H1 (cell line): ENCODE results near the gene SOX6. TPM values are rescaled to one million over a fixed set of nuclear protein-coding genes. Genes with fewer than 3 reads are reported as not detected.
A peak's percentile ranks its signal among the peaks of the same experiment; 100 is the strongest.

Source experiments
- CTCF ChIA-PET: fragments of 300-600 bp; sonication (Branson Sonifier 250); formaldehyde crosslinking; loops from one replicate; lab custom pipeline; 2021; ENCODE audit not compliant: partially characterized antibody; lab: Charles Lee
- POLR2A ChIA-PET: fragments of 300-600 bp; sonication (Branson Sonifier 250); formaldehyde crosslinking; loops from one replicate; lab custom pipeline; 2021; ENCODE audit warnings: inconsistent platforms; ENCODE audit not compliant: partially characterized antibody; lab: Charles Lee
- DNase-seq, 2 experiments: peaks; one replicate each; pipeline versions ENCODE4 v3.0.0 to v3.0.0-alpha.2; 2010 to 2022; ENCODE audit warnings: low spot score in 2 of 2, low read depth in 1 of 2, mixed read lengths in 1 of 2
- FAIRE-seq: peaks from 2 replicates; lab custom pipeline; 2011; peaks lifted over from hg19 to GRCh38; lab: Jason Lieb, UNC
- H2AFZ ChIP-seq: 2 replicates; pipeline ENCODE4 v1.8.1; 2012; ENCODE audit warnings: low read length, inconsistent platforms
- H2AK5ac ChIP-seq: 2 replicates; pipeline ENCODE4 v1.6.1; 2013; ENCODE audit warnings: low read depth, low read length
- H2BK120ac ChIP-seq: replicated peaks from 2 replicates; pipeline ENCODE3; 2013; ENCODE audit warnings: low read depth, low read length, inconsistent platforms
- H2BK12ac ChIP-seq: 2 replicates; pipeline ENCODE4 v1.6.1; 2013; ENCODE audit warnings: low read depth, low read length
- H2BK15ac ChIP-seq: 2 replicates; pipeline ENCODE4 v1.6.1; 2013; ENCODE audit warnings: low read length
- H2BK20ac ChIP-seq: 2 replicates; pipeline ENCODE4 v1.6.1; 2013; ENCODE audit warnings: low read length
- H2BK5ac ChIP-seq: 2 replicates; pipeline ENCODE4 v1.6.1; 2013; ENCODE audit warnings: low read depth, low read length
- H3K14ac ChIP-seq: 2 replicates; pipeline ENCODE4 v1.6.1; 2013; ENCODE audit warnings: inconsistent platforms; ENCODE audit not compliant: insufficient read length
- H3K18ac ChIP-seq: 2 replicates; pipeline ENCODE4 v1.6.1; 2013; ENCODE audit warnings: low read length; ENCODE audit errors: extremely low read depth
- H3K23ac ChIP-seq: 2 replicates; pipeline ENCODE4 v1.6.1; 2013; ENCODE audit warnings: inconsistent platforms; ENCODE audit not compliant: insufficient read length
- H3K23me2 ChIP-seq: 2 replicates; pipeline ENCODE4 v1.6.1; 2013; ENCODE audit warnings: low read depth, low read length
- H3K27ac ChIP-seq: 2 replicates; pipeline ENCODE4 v1.6.1; 2011; ENCODE audit warnings: low read depth, low read length, inconsistent platforms
- H3K27me3 ChIP-seq, 4 experiments: replicated peaks in 1 of 4; 1 replicate in 1 of 4; 2 replicates in 3 of 4; pipeline versions ENCODE4 v1.6.1 to v1.8.1; 2011 to 2013; ENCODE audit warnings: low read length in 3 of 4, mild to moderate bottlenecking in 3 of 4, inconsistent platforms in 2 of 4, mixed read lengths in 2 of 4, moderate library complexity in 1 of 4; ENCODE audit not compliant: control insufficient read depth in 3 of 4, insufficient read depth in 3 of 4; ENCODE audit errors: extremely low read depth in 1 of 4
- H3K36me3 ChIP-seq, 4 experiments: 2 replicates each; pipeline versions ENCODE4 v1.6.1 to v1.8.1; 2011 to 2013; ENCODE audit warnings: mild to moderate bottlenecking in 4 of 4, low read length in 3 of 4, moderate library complexity in 2 of 4, control low read depth in 1 of 4, inconsistent platforms in 1 of 4; ENCODE audit not compliant: insufficient read depth in 4 of 4, control insufficient read depth in 2 of 4
- H3K4ac ChIP-seq: replicated peaks from 2 replicates; pipeline ENCODE3; 2013; ENCODE audit warnings: low read length, low read depth, mixed read lengths, inconsistent platforms; ENCODE audit not compliant: insufficient read length
- H3K4me1 ChIP-seq, 4 experiments: replicated peaks in 1 of 4; 1 replicate in 1 of 4; 2 replicates in 3 of 4; pipeline versions ENCODE4 v1.6.1 to v1.8.1; 2011 to 2013; ENCODE audit warnings: low read length in 3 of 4, inconsistent platforms in 2 of 4, mixed read lengths in 1 of 4; ENCODE audit not compliant: insufficient read depth in 4 of 4, control insufficient read depth in 3 of 4
- H3K4me2 ChIP-seq, 2 experiments: 2 replicates each; pipeline versions ENCODE4 v1.6.1 to v1.8.1; 2011 to 2013; ENCODE audit warnings: low read depth in 2 of 2, low read length in 2 of 2, control low read depth in 1 of 2, inconsistent platforms in 1 of 2, mild to moderate bottlenecking in 1 of 2; ENCODE audit not compliant: insufficient read depth in 1 of 2
- H3K4me3 ChIP-seq, 4 experiments: fragments of 200-600, 300-600 bp in 1 of 4; sonication (generic), shearing (Covaris generic), sonication (Bioruptor Twin) in 1 of 4; 2 replicates each; pipeline versions ENCODE4 v1.5.1 to v1.8.1; 2011 to 2016; ENCODE audit warnings: low read length in 4 of 4, low read depth in 3 of 4, control low read depth in 2 of 4, inconsistent platforms in 2 of 4, mild to moderate bottlenecking in 2 of 4, mixed read lengths in 1 of 4, moderate library complexity in 1 of 4; ENCODE audit not compliant: insufficient read depth in 2 of 4; ENCODE audit errors: extremely low read depth in 1 of 4
- H3K56ac ChIP-seq: replicated peaks from 2 replicates; pipeline ENCODE3; 2013; ENCODE audit warnings: low read depth, mild to moderate bottlenecking, mixed read lengths, low read length, inconsistent platforms; ENCODE audit not compliant: insufficient read length
- H3K79me1 ChIP-seq: 2 replicates; pipeline ENCODE4 v1.6.1; 2013; ENCODE audit warnings: low read depth, low read length, control low read depth
- H3K79me2 ChIP-seq, 2 experiments: 2 replicates each; pipeline versions ENCODE4 v1.6.1 to v1.8.1; 2012 to 2013; ENCODE audit warnings: low read length in 2 of 2, mild to moderate bottlenecking in 2 of 2, inconsistent platforms in 1 of 2; ENCODE audit not compliant: insufficient read depth in 2 of 2, control insufficient read depth in 1 of 2
- H3K9ac ChIP-seq, 4 experiments: replicated peaks in 1 of 4; 1 replicate in 1 of 4; 2 replicates in 3 of 4; pipeline versions ENCODE4 v1.6.1 to v1.8.1; 2011 to 2013; ENCODE audit warnings: low read depth in 3 of 4, low read length in 3 of 4, control low read depth in 2 of 4, mild to moderate bottlenecking in 2 of 4, moderate library complexity in 2 of 4, inconsistent platforms in 1 of 4; ENCODE audit errors: extremely low read depth in 1 of 4
- H3K9me3 ChIP-seq, 2 experiments: 2 replicates each; pipeline versions ENCODE4 v1.6.1 to v1.8.1; 2012 to 2013; ENCODE audit warnings: mild to moderate bottlenecking in 2 of 2, moderate library complexity in 2 of 2, control low read depth in 1 of 2, inconsistent platforms in 1 of 2, low read depth in 1 of 2, low read length in 1 of 2, mixed read lengths in 1 of 2; ENCODE audit not compliant: insufficient read depth in 2 of 2
- H4K20me1 ChIP-seq, 2 experiments: replicated peaks in 1 of 2; 2 replicates each; pipeline versions ENCODE3 to v1.8.1; 2011 to 2013; ENCODE audit warnings: inconsistent platforms in 2 of 2, low read length in 2 of 2, mild to moderate bottlenecking in 1 of 2; ENCODE audit not compliant: insufficient read depth in 2 of 2, control insufficient read depth in 1 of 2
- H4K5ac ChIP-seq: 2 replicates; pipeline ENCODE4 v1.6.1; 2013; ENCODE audit warnings: low read length, low read depth, mixed read lengths, inconsistent platforms; ENCODE audit not compliant: insufficient read length
- H4K8ac ChIP-seq: 2 replicates; pipeline ENCODE4 v1.8.0; 2013; ENCODE audit warnings: mild to moderate bottlenecking, moderate library complexity, low read length, inconsistent platforms; ENCODE audit not compliant: insufficient read depth; ENCODE audit errors: extremely low read depth
- H4K91ac ChIP-seq: replicated peaks from 2 replicates; pipeline ENCODE3; 2013; ENCODE audit warnings: low read length, mixed read lengths, inconsistent platforms; ENCODE audit not compliant: insufficient read length
- ATF2 ChIP-seq: IDR thresholded peaks from 2 replicates; pipeline ENCODE4 v1.6.1; 2012; ENCODE audit warnings: low read length, inconsistent platforms
- CBX8 ChIP-seq: fragments of 300-800, 300-1000 bp; sonication (generic); IDR thresholded peaks from 2 replicates; pipeline ENCODE4 v1.7.1; 2016; ENCODE audit warnings: low read depth, low read length, borderline replicate concordance
- E2F6 ChIP-seq: IDR thresholded peaks from 2 replicates; pipeline ENCODE4 v1.6.1; 2012; ENCODE audit warnings: inconsistent platforms
- HDAC6 ChIP-seq: IDR thresholded peaks from one replicate; pipeline ENCODE4 v1.7.1; 2012; ENCODE audit warnings: low read depth, mild to moderate bottlenecking, inconsistent platforms, low read length, moderate library complexity
- JUND ChIP-seq: IDR thresholded peaks from 2 replicates; pipeline ENCODE4 v1.6.1; 2011; ENCODE audit warnings: mild to moderate bottlenecking, improper control_type of control experiment, low read length
- PHF8 ChIP-seq: fragments of 200-600 bp; sonication (generic); conservative IDR thresholded peaks from 2 replicates; pipeline ENCODE4 v1.7.1; 2012; ENCODE audit warnings: low read depth, mild to moderate bottlenecking, inconsistent platforms, low read length, moderate library complexity
- SAP30 ChIP-seq: fragments of 300-600 bp; sonication (generic); IDR thresholded peaks from 2 replicates; pipeline ENCODE4 v1.7.1; 2012; ENCODE audit warnings: low read length, moderate library complexity, mild to moderate bottlenecking, inconsistent platforms; ENCODE audit not compliant: insufficient read depth, insufficient replicate concordance
- SIX5 ChIP-seq: IDR thresholded peaks from 2 replicates; pipeline ENCODE4 v1.6.1; 2011; ENCODE audit warnings: mild to moderate bottlenecking, low read depth, low read length
- SRF ChIP-seq: IDR thresholded peaks from 2 replicates; pipeline ENCODE4 v1.6.1; 2011; ENCODE audit warnings: mild to moderate bottlenecking, low read depth, low read length, moderate library complexity
- SUZ12 ChIP-seq: fragments of 200-600 bp; sonication (generic); IDR thresholded peaks from 2 replicates; pipeline ENCODE4 v1.6.1; 2012; ENCODE audit warnings: mild to moderate bottlenecking, inconsistent platforms, low read length, moderate library complexity, mixed read lengths
- TAF1 ChIP-seq: IDR thresholded peaks from 2 replicates; pipeline ENCODE4 v1.6.1; 2011; ENCODE audit warnings: mild to moderate bottlenecking, low read depth, low read length
- WGBS, 2 experiments: shearing (Covaris generic) in 1 of 2; methylation state at CpG; one replicate each; pipeline versions ENCODE4 v1.1.6 to v1.1.7; 2013 to 2015; ENCODE audit warnings: low lambda C conversion rate in 2 of 2, mixed read lengths in 2 of 2, inconsistent platforms in 1 of 2, low coverage in 1 of 2, missing lambda C conversion rate in 1 of 2; ENCODE audit not compliant: insufficient replicate concordance in 2 of 2, insufficient coverage in 1 of 2, insufficient read length in 1 of 2; ENCODE audit errors: extremely low coverage in 1 of 2, missing lambda C conversion rate in 1 of 2; 5-methylcytosine and 5-hydroxymethylcytosine counted together
- polyA plus RNA-seq, 7 experiments: library from polyadenylated mRNA; depleted of rRNA in 3 of 7; stranded (reverse) in 5 of 7; unstranded in 2 of 7; fragments of >200 nt in 5 of 7; fragments of 200-250 nt in 2 of 7; gene quantifications; 1 replicate in 5 of 7; 2 replicates in 1 of 7; 4 replicates in 1 of 7; pipeline versions ENCODE4 v1.2.1 to v1.2.3, GENCODE V29; 2011 to 2013; ENCODE audit warnings: missing spikeins in 2 of 7, mixed read lengths in 2 of 7
- total RNA-seq: library from RNA; stranded (reverse); fragmentation: NEBNext Ultra II Directional; extraction: Animal tissue kit (Norgen Biotek cat#: 25700); gene quantifications from 2 replicates; pipeline ENCODE4 v1.2.1, GENCODE V29; 2021

SOX6 gene
- total and polyA plus RNA-seq, 2 of the 8 experiments (the other 6 are each of a cell fraction or from before 2014, with no cell fraction given): 0.09 TPM; not detected in 1

DNA sequence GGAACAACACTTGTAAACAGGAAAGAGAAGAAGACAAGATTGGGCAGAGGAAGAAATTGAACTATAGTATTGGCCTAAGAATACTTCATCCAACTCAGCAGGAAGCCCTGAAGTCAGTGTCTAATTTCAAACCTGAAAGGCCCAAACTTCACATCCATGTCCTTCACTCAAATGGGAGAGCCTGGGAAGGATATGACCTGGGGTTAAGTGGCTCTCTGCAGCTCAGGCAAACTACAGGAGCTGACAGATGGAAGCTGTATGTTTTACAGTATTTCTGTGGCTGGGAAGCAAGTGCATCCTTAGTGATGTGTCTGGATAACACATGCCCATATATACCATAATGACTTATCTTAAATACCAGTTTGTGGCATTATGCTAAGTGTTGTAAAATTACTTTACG is 196.2 kb downstream of the SOX6 start:
- H3K27ac ChIP-seq: no peak overlapping the region
- no peak overlapping the region for H4K5ac ChIP-seq
- H2BK12ac ChIP-seq: no peak overlapping the region
- H4K20me1 ChIP-seq: no peaks in the 10 kb centered on the region
- WGBS, 2 experiments: 80% methylated on average over 1 of the region's 1 CpG; no CpG with 5 or more reads in 1 of the 2 experiments
- no peak overlapping the region for H4K8ac ChIP-seq
- H3K9ac ChIP-seq: no peak overlapping the region
- no peak overlapping the region for H3K4me3 ChIP-seq
- no peaks in the 10 kb centered on the region for H3K9me3 ChIP-seq
- CTCF ChIA-PET: no interaction called here
- no peak overlapping the region for H2BK20ac ChIP-seq
- H2BK120ac ChIP-seq: no peak overlapping the region
- no peak overlapping the region for H3K23ac ChIP-seq
- no peaks in the 10 kb centered on the region for H3K79me1 ChIP-seq
- no peak overlapping the region for H3K14ac ChIP-seq
- H2BK5ac ChIP-seq: no peak overlapping the region
- H3K4me1 ChIP-seq: no peaks in the 10 kb centered on the region
- DNase-seq (no peak), FAIRE-seq (no peak)
- H2BK15ac ChIP-seq: no peak overlapping the region
- H3K79me2 ChIP-seq: no peaks in the 10 kb centered on the region
- H3K56ac ChIP-seq: no peak overlapping the region
- H3K23me2 ChIP-seq: no peaks in the 10 kb centered on the region
- no peak overlapping the region for H4K91ac ChIP-seq
- POLR2A ChIA-PET: no interaction called here
- H3K18ac ChIP-seq: no peak overlapping the region
- 0 out of 2 replicates have a peak overlapping the region, but pooled peaks have one; percentile 42 for H2AFZ ChIP-seq
- no peaks in the 10 kb centered on the region for H3K36me3 ChIP-seq
- no peak overlapping the region for H3K4ac ChIP-seq
- no peak overlapping the region for H2AK5ac ChIP-seq
- H3K4me2 ChIP-seq: no peak overlapping the region
- H3K27me3 ChIP-seq: no peaks in the 10 kb centered on the region
- TF ChIP-seq ATF2 (no peak), JUND (no peak), E2F6 (no peak), TAF1 (no peak), SUZ12 (no peak), SIX5 (no peak), PHF8 (no peak), SRF (no peak), SAP30 (no peak), CBX8 (no peak), HDAC6 (no peak)
